Neural cell (in vitro differentiated cells): ENCODE measurements around the gene MAN1B1.

Experiments
- CTCF ChIP-seq: fragments of 450-650 bp; IDR thresholded peaks from 2 replicates; pipeline ENCODE4 v1.5.1; 2014; ENCODE audit warnings: antibody characterized with exemption, mild to moderate bottlenecking, moderate library complexity; ENCODE audit not compliant: poor library complexity, severe bottlenecking
- EP300 ChIP-seq: fragments of 450-650 bp; conservative IDR thresholded peaks from 2 replicates; pipeline ENCODE4 v1.6.1; 2014; ENCODE audit warnings: antibody characterized with exemption, mild to moderate bottlenecking, moderate library complexity; ENCODE audit not compliant: poor library complexity, severe bottlenecking
- EZH2 ChIP-seq: fragments of 200-600, 300-800 bp; shearing (Covaris generic), sonication (generic); IDR thresholded peaks from 2 replicates; pipeline ENCODE4 v1.6.1; 2014; ENCODE audit warnings: antibody characterized with exemption, low read length, borderline replicate concordance, mild to moderate bottlenecking; ENCODE audit not compliant: insufficient read depth, poor library complexity, severe bottlenecking
- POLR2AphosphoS5 ChIP-seq: IDR thresholded peaks from 2 replicates; pipeline ENCODE4 v1.6.1; 2012
- RAD21 ChIP-seq: fragments of 450-650 bp; conservative IDR thresholded peaks from 2 replicates; pipeline ENCODE4 v1.6.1; 2014; ENCODE audit warnings: antibody characterized with exemption, mild to moderate bottlenecking, moderate library complexity
- REST ChIP-seq: IDR thresholded peaks from 2 replicates; pipeline ENCODE4 v1.6.1; 2012; ENCODE audit warnings: borderline replicate concordance

GRCh38 chr9:137083394-137084004 is 3.3 kb upstream of the MAN1B1 start:
- TF ChIP-seq CTCF (no peak), EP300 (no peak), POLR2AphosphoS5 (no peak), EZH2 (no peak), RAD21 (no peak), REST (no peak)
